Measurements from ENCODE around the gene CLTC. TPM values are rescaled to one million over a fixed set of nuclear protein-coding genes. Genes with fewer than 3 reads are reported as not detected.

CLTC gene
- total RNA-seq, 1 donor from 2014 or later, result 88.7 TPM

GRCh38 chr17:59695945-59696681 is 76.4 kb downstream of the CLTC start:
- no peak for TF ChIP-seq CTCF (IDR thresholded peaks at IDR 0.05)
- Histone ChIP-seq H3K27me3 (no peaks in the 10 kb centered on the region), H3K36me3 (peaks cover 66 to 85% of the 10 kb centered on the region in 2 donors), H3K27ac (no peak overlapping the region), H3K4me1 (no peaks in the 10 kb centered on the region), H3K9me3 (no peaks in the 10 kb centered on the region), H3K4me3 (no peak overlapping the region)
- intact Hi-C loops (cut with DNase I), result no loop called here
- no peak for DNase-seq (ENCODE audit: low spot score in 2 of 2)

DNA sequence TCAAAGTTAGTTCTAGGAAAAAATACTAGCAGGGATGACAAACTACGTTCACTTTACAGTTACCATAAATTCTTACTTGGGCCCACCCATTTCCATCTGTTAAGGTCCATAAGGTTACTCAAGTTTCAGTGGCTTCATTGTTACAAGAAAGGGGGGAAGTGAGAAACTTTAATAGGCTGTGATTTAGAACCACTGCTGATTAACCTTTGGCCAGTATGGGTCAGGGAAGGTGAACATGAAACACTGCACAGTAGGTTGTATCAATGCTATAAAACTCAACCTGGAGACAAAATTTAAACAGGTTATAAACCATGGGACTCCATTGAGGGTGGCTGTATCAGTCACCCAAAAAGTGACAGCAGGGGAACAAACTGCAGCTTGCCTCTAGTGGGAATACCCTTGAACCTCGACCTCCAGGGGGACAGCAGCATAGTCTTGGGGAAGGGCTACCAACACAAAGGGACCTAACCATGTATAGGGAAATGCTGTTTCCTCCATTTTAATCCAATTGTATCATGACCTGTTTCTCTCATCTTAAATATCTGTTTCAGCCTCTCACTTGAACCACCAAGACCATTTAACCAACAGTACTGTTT is 77.1 kb downstream of the CLTC start:
- no peak for DNase-seq (ENCODE audit: low spot score in 2 of 2)
- no peaks in the 10 kb centered on the region for H3K9me3 ChIP-seq
- peaks cover 62 to 79% of the 10 kb centered on the region in 2 donors for H3K36me3 ChIP-seq
- H3K4me1 ChIP-seq, result no peaks in the 10 kb centered on the region
- H3K4me3 ChIP-seq, result no peak overlapping the region
- TF ChIP-seq CTCF (IDR thresholded peaks at IDR 0.05), result no peak
- H3K27ac ChIP-seq, result no peak overlapping the region
- H3K27me3 ChIP-seq, result no peaks in the 10 kb centered on the region
- intact Hi-C loops (cut with DNase I), result no loop called here

DNA sequence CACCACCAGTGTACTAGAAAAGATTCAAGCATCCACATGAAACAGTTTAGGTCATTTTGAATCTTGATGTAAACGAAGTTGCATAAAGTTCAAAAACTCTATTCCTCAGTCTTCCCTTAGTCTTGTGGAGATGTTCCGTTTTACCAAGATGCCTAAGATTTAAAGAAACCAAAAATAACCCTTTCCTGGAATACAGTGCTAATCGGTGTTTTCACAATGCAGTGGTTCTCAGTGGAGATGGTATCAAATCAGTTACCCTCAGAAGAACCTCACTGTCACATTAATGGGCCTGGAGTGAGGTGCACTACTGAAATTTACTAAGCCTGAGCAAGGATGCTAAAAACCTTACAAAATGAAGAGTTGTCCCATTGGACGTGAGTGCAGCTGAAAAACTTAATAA is 78.4 kb downstream of the CLTC start:
- H3K27ac ChIP-seq, result no peak overlapping the region
- no peaks in the 10 kb centered on the region for H3K27me3 ChIP-seq
- no peaks in the 10 kb centered on the region for H3K9me3 ChIP-seq
- intact Hi-C loops (cut with DNase I), result no loop called here
- DNase-seq (ENCODE audit: low spot score in 2 of 2), result no peak
- H3K4me3 ChIP-seq, result no peak overlapping the region
- no peaks in the 10 kb centered on the region for H3K4me1 ChIP-seq
- peaks cover 53 to 70% of the 10 kb centered on the region in 2 donors for H3K36me3 ChIP-seq
- no peak for TF ChIP-seq CTCF (IDR thresholded peaks at IDR 0.05)

GRCh38 chr17:59699218-59699617 is 79.5 kb downstream of the CLTC start:
- H3K27me3 ChIP-seq, result no peaks in the 10 kb centered on the region
- no peaks in the 10 kb centered on the region for H3K4me1 ChIP-seq
- peaks cover 43 to 60% of the 10 kb centered on the region in 2 donors for H3K36me3 ChIP-seq
- no peaks in the 10 kb centered on the region for H3K9me3 ChIP-seq
- no peak overlapping the region for H3K27ac ChIP-seq
- intact Hi-C loops (cut with DNase I), result no loop called here
- TF ChIP-seq CTCF (IDR thresholded peaks at IDR 0.05), result no peak
- no peak overlapping the region for H3K4me3 ChIP-seq
- no peak for DNase-seq (ENCODE audit: low spot score in 2 of 2)

DNA sequence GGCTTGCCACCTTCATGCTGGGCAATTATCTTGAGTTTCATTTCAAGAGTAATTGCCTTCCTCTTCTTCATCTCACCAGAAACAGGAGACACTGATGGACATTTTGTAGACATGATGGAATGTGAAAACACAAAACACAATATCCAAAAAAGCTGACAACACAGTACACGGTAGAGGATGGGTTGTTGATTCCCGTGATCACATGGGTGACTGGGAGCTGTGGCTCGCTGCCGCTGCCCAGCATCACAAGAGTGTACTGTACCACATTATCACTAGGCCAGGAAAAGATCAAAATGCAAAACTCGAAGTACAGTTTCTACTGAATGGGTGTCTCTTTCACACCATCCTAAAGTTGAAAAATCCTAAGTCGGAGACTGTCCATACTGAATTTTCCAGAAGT is 80.1 kb downstream of the CLTC start:
- H3K9me3 ChIP-seq, result no peaks in the 10 kb centered on the region
- intact Hi-C loops (cut with DNase I), result loop anchor here (10.0 kb wide), 1 partner anchor 975 kb away; the partner anchor contains the start of gene BCAS3
- peaks cover 37 to 55% of the 10 kb centered on the region in 2 donors for H3K36me3 ChIP-seq
- no peak overlapping the region for H3K27ac ChIP-seq
- no peak for TF ChIP-seq CTCF (IDR thresholded peaks at IDR 0.05)
- DNase-seq (ENCODE audit: low spot score in 2 of 2), result no peak
- no peak overlapping the region for H3K4me3 ChIP-seq
- no peaks in the 10 kb centered on the region for H3K27me3 ChIP-seq
- H3K4me1 ChIP-seq, result no peaks in the 10 kb centered on the region
